Stimulated activated CD4-positive, alpha-beta T cell treated with anti-CD3 and anti-CD28 coated beads, TNF-alpha, amount 100 ng/mL, for 48 hours (primary cell): Measurements from ENCODE around the gene NPHP1.
"Not testable (repeated sequence)": the region's sequence is repeated elsewhere in the genome, so short reads cannot be mapped to it uniquely, and the experiment has no call there.

Source experiments
- DNase-seq, 3 donors: peaks; one replicate each; pipeline ENCODE4 v3.0.0-alpha.2; 2020; ENCODE audit warnings: low read depth in 3 of 3

Gene NPHP1

DNA sequence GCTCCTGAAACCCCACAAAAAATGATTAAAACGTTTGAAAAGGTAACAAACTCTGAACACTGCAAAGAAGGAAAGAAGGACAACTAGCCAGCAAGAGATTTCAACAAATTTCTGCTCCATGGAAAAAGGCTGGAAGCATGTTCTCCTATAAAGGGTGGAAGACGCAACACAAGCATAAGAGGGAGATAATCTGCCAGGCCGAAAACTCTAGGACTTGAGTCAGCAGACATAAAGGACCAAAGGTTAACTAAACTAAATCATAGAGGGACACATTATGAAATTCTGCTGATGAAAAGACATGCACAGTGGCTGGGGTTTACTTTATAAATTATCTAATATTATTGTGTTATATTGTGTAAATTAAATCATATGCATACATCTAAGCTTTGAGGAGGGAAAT, 6.8 kb downstream of the NPHP1 start:
- no peak for DNase-seq

DNA sequence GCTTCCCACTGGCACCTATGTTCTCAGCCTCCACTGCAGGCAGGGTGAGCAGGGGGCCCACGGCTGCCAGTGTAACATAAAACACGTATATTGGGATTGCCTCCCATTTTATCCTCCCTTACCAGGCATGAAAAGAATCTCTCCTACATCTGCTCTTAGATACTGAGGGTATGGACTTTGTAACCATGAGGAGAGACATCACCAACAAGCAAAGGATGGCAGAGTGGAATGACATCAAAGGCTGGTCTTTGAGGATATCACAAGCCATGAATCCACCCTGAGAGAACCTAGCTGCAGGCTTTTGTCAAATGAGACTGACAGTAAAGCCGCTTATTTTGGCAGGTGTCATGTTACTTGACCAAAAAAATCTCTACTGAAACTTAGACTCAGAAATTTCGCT, 7.4 kb downstream of the NPHP1 start:
- DNase-seq = no peak

DNA sequence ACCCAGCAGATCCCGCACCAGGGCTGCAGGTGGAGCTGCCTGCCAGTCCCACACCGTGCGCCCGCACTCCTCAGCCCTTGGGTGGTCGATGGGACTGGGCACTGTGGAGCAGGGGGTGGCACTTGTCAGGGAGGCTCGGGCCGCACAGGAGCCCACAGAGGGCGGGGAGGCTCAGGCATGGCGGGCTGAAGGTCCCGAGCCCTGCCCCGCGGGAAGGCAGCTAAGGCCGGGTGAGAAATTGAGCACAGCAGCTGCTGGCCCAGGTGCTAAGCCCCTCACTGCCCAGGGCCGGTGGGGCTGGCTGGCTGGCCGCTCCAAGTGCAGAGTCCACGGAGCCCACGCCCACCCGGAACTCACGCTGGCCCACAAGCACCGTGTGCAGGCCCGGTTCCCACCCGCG, 14.6 kb downstream of the NPHP1 start:
- not testable (repeated sequence) for DNase-seq

DNA sequence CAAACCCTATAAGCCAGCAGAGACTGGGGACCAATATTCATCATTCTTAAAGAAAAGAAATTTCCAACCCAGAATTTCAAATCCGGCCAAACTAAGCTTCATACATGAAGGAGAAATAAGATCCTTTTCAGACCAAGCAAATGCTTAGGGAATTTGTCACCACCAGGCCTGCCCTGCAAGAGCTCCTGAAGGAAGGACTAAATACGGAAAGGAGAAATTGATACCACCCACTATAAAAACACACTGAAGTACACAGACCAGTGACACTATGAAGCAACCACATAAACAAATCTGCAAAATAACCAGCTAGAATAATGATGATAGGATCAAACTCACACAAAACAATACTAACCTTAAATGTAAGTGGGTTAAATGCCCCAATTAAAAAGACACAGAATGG, 22.4 kb downstream of the NPHP1 start:
- no peak for DNase-seq

DNA sequence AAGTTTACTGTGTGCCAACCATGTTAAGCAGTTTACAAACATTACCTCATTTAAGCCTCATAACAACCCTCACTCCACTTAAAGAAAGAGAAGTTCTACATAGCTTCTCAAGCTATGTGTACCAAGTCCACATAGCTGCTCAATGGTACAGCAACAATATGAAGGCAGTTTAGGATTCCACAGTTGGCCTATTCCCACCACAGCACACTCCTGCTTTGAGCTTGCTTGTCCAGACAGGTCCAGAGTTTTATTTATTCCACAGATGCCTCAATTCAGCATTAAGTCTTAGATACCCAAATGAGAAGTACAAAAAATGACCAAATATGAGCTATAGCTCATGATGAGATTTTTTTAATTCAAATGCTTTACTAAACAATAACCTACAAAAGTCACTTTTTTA, 24.8 kb downstream of the NPHP1 start:
- DNase-seq = no peak

DNA sequence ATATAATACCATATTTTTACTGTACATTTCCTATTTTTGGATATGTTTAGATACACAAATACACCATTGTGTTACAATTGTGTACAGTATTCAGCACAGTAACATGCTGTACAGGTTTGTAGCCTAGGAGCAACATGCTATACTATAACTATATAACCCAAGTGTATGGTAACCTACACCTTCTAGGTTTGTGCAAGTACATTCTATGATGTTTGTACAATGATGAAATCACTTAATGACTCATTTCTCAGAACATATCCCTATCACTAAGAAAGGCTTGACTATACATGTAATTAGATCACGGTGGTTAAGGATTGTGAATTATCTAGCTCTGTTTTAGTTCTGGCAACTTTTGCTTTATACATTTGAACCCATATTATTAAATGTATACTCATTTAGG, 31.3 kb downstream of the NPHP1 start:
- DNase-seq = no peak

DNA sequence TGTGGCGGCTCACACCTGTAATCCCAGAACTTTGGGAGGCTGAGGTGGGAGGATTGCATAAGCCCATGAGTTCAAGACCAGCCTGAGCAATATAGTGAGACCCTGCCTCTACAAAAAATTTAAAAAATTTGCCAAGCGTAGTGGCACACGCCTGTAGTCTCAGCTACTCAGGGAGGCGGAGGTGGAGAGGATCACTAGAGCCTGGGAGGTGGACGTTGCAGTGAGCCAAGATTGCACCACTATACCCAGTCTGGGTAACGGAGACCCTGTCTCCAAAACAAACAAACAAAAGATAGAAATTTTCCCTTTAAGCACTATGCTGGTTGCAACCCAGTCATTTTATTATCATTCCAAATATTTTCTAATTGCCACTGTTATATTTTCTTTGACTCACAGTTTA, 32.3 kb downstream of the NPHP1 start:
- no peak for DNase-seq

DNA sequence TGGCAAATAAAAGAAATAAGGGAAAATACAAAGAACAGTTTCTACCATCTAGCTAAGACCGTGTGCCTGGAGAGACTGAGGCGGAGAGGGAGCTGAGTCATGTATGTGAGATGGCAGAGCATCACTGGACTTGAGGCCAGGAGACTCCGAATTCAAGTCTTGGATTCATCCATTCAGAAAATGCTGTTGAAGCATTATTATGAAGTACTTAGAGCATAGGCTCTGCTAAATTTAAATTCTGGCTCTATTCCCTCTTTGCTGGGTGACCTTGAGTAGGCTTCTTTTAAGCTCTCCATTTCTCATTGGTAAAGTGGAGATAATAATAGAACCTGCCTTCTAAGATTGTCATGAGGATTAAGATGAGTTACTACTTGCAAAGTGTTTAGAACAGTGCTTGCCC, 34.7 kb downstream of the NPHP1 start:
- DNase-seq = no peak

DNA sequence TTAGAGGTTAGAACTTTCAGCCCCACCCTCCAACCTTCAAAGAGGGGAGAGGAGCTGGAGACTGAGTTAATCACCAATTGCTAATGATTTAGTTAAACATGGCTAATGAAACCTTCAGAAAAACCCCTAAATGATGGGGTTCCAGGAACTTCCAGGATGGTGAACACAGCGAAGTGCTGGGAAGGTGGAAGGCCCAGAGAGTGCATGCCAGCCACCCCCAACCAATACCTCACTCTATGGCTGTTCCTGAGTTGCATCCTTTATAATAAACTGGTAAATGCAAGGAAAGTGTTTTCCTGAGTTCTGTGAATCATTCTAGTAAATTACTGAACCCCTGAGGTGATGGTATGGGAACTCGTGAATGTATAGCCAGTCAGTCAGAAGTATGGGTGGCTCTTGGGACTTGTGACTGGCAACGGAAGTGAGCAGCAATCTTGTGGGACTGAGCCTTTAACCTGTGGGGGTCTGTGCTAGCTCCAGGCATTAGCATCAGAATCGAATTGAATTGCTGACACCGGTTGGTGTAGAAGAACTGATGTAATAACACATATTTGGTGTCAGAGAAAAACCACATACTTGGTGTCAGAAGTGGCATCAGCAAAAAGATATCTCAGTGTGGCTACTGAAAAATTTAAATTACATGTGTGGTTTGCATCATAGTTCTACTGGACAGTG, 37.4 kb downstream of the NPHP1 start:
- DNase-seq = no peak

DNA sequence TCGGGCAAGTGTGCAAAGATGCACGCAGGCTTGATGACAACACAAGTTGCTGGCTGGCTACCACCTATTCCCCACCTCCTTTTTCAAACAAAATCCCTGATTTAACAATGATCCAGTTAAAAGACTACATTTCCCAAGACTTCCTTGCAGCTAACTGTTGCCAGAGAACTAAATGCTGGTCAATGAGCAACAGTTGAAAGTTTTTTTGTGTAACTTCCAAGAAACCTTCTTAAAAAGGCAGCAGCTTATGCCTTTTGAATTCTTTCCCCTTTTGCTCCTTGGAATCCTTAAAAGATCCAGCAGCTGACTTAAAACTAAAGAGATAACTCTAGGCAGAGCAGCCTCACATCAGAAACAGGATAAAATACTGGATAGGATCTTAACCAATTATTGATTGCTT, 38.5 kb downstream of the NPHP1 start:
- no peak for DNase-seq

DNA sequence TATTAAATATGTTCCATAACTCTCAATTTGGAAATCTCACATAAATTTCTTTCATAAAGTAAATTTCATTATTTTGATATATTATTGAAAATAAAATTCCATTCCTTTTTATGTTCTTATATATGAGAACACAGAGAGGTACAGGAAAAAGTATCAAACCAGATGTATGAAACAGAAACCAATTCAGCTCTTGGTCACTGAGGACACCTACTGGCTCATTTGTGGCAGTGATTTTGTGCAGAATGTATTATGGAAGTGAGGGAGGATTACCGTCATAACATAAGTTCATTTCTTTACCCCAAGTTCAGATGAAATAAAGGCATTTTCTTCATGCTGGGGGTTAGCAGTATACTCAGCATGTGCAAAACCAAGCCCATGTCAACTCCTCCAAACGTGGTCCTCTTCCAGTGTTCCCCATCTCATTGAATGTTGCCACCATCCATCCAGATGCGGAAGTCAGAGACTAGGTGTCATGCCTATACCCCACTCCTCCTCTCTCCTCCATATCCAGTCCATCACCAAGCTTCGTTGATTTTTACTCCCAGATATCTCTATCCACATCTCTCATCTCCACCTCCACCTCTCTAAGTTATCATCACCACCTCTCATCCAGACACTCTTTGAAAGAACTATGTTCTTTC, 47.5 kb downstream of the NPHP1 start:
- DNase-seq = no peak

DNA sequence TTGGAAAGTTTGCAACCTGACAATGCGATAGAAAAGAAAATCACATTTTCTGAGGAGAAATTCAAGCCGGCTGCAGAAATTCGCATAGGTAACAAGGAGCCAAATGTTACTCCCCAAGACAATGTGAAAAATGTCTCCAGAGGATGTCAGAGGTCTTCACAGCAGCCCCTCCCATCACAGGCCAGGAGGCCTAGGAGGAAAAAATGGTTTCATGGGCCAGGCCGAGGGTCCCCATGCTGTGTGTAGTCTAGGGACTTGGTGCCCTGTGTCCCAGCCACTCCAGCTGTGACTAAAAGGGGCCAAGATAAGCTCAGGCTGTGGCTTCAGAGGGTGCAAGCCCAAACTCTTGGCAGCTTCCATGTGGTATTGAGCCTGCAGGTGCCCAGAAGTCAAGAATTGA, 50.0 kb downstream of the NPHP1 start:
- not testable (repeated sequence) for DNase-seq

DNA sequence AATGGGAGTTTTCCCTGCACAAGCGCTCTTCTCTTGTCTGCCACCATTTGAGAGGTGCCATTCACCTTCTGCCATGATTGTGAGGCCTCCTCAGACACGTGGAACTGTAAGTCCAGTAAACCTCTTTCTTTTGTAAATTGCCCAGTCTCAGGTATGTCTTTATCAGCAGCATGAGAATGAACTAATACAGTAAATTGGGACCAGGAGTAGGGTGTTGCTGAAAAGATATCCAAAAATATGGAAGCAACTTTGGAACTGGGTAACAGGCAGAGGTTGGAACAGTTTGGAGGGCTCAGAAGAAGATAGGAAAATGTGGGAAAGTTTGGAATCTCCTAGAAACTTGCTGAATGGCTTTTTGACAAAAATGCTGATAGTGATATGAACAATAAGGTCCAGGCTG, 50.6 kb downstream of the NPHP1 start:
- not testable (repeated sequence) for DNase-seq

DNA sequence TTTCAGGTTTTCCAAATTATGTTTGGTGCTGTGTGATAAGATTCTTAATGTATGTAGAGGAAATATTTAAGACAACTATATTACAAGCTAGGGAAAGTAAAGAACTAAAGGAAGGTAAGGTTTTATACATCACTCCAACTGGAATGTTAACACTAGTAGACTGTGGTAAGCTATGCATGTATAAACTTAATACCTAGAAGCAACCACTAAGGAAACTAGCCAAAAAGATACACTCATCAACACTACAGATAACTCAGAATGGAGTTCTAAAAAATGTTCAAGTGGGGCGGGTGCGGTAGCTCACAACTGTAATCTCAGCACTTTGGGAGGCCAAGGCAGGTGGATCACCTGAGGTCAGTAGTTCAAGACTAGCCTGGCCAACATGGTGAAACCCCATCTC, 51.4 kb downstream of the NPHP1 start:
- no peak for DNase-seq

DNA sequence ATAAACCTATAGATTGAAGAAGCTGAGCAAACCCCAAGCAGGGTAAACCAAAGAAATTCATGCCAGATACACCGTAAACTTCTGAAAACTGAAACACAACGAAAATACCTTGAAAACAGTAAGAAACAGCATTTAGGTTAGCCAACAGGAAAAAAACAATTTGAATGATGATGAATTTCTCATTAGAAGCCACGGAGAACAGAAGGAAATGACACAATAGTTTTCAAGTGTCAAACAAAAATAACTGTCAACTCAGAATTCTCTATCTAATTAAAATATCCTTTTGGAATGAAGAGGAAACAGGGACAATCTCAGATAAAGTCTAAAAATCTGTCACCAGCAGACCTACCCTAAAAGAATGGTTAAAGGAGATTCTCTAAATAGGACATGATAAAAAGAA, 51.9 kb downstream of the NPHP1 start:
- no peak for DNase-seq

DNA sequence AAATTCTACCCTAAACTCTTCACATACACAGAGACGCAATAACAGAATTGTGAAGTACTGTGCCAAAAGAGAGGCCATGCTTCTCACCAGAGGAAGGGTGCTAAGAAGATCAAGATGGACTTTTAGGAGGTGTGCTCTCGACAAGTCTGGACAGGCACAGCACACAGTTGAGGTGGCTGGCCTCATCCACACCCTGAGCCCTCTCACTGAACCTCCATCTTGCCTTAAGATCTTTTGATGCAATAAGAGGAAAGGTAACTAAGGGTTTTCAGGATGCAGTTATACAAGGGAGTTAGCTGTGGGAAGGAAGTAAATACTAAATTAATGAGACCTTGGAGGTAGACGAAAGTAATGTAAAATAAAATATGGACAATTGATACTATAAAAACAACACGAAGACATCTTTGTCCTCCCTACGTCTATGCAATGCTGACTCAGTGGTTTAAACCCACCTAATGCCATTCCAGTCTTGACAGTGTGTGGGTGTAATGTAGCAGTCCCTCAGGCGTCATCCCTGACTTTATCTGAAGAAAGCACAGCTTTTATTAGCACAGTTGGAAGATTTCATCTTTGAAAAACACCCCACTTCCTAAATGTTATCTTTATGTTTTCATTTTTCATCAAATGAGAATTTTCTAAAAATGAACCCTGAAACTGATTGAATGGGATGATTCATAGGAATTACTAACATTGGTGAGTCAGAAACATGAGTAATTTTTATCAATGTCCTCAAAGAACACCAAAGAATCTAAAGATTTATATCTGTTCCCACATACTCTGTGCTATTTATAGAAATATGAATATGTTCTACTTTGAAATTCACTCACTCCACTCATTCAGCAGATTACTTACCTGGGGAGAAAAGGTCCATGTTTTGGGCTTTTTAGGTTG, 55.2 kb downstream of the NPHP1 start:
- DNase-seq = no peak

DNA sequence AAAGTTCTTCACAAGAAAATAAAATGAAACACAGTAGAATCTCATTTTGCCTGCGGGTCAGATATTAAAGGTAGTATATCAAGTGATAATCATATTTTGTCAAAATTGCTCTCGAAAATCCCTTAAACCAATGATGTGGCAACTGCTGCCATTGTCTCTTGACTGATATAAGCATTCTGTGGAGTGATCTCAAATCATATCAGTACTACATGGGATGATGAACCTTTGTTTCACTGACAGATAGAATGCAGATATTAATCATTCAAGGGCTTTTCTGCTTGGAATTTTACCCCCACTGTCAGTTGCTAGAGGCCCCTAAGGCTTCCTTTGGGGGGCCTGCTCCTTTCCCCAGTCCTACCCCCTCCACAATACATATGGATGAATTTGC, 57.9 kb downstream of the NPHP1 start:
- DNase-seq = no peak

DNA sequence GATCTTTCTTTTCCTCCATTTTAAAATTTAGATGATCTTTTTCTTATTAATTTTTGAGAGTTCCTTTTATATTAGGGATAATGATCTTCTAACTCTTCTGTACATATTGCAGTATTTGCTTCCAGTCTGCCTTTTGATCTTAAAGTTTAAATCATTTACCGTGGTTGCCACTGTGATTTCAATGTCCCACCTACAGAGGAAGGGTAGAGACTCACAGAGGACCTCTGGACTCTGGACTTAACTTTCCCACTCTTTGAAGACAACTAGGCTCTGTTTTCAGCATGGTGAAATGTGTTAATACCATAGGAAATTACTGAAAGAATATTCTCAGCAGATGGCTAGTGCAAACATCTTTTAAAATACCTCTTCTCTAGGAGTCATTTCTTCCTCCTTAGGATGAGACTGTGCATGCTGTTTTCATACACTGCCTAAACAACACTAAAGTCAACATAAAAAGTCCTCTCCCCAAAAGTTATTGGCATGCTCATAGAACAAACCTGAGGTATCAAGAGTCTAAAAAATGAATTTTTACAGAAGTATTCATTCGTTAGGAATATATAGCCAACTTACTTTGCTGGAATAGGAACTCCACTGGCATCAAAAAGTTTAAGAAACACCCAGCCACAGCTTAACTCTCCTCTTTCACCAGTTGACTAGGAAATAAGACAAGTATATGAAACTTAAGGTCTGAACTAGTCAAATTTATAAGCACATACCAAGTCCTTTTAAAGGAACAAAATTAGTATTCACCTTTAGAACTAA, 58.4 kb downstream of the NPHP1 start:
- DNase-seq = no peak

DNA sequence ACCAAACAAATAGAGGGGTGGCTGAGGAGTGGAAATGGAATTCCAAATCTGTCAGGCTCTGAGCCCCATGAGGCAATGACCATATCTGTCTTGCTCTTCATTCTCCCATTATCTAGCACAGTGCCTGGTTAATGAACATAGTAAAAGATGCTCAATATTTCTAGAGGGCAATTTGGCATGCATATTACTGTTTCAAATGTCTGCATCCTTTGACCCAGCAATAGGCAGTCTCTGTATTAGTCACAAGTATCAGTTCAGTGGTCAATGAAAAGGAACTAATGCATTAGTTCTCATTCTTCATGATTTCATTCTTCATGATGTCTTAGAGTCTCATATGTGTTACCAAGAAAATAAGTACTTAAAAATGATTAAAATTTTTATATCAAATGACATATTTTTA, 60.8 kb downstream of the NPHP1 start:
- no peak for DNase-seq

DNA sequence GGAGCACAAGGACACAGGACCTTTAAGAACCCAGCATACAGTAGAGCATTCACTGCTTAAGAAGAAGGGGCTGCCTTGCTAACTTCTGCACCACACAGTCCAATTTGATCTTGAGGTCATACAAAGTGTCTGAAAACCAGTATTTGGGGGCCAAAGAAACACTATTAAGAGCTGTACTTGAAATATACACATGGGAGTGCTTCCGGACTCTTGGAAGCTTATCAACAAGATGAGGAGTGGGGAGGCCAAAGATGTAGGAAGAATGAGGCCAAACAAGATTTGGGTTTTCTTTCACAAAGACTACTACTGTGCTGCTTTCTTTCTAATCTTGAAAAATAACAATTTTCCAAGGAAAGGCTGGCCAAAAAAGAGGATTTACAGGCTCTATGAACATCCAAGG, 64.4 kb downstream of the NPHP1 start:
- DNase-seq = no peak

DNA sequence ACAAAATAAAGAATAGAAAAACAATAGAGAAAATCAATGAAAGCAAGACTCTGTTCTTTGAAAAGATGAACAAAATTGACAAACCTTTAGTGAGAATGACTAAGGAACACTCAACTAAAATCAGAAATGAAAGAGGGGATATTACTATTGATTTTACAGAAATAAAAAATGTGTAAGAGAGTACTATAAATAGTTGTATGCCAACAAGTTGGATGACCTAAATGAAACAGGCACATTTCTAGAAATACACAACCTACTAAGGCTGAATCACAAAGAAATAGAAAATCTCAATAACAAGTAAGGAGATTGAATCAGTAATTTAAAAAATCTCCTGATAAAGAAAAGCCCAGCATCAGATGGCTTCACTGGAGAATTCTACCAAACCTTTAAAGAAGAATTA, 70.8 kb downstream of the NPHP1 start:
- no peak for DNase-seq

DNA sequence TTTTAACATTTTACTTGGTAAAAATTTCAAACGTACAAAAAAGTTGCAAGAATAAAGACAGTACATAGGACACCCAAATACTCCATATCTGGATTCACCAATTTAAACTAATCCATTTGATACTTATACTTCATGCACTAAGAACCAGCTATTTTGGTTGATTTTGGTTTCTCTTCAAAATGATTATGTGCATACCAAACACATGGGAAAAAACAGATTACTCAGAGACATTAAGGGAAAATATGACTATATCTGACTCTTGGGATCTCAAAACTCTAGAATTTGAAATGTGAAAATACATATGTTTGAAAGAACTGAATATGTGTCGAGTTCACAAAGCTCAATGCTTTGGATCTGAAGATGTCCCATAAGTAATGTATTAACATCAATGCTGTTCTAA, 73.6 kb downstream of the NPHP1 start:
- no peak for DNase-seq
